ENCODE data around the gene GTF2F2.

DNA sequence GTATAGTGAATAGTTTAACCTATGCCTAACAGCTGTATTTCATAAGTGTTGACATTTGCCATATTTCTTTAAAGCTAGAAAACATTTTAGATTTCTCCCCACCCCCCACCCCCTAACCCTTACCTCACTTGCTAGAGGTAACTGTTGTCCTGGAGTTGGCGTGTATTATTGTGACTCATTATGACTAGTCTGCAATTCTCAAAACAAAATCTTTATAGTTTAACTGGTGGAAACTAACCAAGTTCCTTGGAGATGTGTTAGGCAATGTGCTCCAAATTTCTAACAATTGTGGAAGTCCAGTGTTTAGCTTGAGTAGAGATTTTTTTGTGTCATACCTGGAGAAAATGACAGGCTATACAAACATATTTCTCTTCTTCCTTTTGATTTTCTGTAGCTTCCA, 42.5 kb downstream of the GTF2F2 start:
- TF ChIP-seq, protein P1, sequence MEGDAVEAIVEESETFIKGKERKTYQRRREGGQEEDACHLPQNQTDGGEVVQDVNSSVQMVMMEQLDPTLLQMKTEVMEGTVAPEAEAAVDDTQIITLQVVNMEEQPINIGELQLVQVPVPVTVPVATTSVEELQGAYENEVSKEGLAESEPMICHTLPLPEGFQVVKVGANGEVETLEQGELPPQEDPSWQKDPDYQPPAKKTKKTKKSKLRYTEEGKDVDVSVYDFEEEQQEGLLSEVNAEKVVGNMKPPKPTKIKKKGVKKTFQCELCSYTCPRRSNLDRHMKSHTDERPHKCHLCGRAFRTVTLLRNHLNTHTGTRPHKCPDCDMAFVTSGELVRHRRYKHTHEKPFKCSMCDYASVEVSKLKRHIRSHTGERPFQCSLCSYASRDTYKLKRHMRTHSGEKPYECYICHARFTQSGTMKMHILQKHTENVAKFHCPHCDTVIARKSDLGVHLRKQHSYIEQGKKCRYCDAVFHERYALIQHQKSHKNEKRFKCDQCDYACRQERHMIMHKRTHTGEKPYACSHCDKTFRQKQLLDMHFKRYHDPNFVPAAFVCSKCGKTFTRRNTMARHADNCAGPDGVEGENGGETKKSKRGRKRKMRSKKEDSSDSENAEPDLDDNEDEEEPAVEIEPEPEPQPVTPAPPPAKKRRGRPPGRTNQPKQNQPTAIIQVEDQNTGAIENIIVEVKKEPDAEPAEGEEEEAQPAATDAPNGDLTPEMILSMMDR (IDR thresholded peaks at IDR 0.05): no peak
- no peak for TF ChIP-seq POLR2A (IDR thresholded peaks at IDR 0.05)
